Right forelimb (tissue), 1 donor: ENCODE measurements around the gene KCNAB3.

ENCODE experiments used
- DNase-seq: peaks from one replicate; pipeline ENCODE4 v3.0.0-alpha.2; 2018

KCNAB3 gene

DNA sequence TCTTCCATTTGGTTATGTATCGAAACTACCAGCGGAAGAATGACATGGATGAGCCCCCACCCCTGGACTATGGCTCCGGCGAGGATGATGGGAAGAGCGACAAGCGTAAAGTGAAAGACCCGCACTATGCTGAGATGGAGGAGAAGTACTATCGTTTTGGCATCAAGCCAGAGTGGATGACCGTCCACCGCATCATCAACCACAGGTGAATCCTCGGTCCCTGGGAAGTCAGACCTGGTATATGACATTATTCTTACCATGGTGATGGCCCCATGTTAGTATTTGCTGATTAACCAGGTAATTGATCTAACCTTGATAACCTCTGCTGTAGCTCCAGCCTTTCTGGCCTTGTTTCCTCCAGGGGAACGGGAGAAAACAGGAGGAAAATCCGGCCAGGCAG is 32.6 kb downstream of the KCNAB3 start:
- peak; percentile 25 for DNase-seq

DNA sequence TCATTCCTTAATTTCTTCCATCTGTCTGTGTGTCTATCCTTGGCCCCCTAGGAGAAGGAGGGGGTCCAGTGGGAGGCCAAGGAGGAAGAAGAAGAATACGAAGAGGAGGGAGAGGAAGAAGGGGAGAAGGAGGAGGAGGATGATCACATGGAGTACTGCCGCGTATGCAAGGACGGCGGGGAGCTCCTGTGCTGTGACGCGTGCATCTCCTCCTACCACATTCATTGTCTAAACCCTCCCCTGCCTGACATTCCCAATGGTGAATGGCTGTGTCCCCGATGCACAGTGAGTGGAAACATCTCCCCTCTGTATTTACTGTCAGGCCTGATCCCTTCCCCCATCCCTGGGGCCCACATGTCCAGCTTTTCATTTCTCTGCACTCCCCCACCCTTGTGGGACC is 34.8 kb downstream of the KCNAB3 start:
- no peak for DNase-seq

DNA sequence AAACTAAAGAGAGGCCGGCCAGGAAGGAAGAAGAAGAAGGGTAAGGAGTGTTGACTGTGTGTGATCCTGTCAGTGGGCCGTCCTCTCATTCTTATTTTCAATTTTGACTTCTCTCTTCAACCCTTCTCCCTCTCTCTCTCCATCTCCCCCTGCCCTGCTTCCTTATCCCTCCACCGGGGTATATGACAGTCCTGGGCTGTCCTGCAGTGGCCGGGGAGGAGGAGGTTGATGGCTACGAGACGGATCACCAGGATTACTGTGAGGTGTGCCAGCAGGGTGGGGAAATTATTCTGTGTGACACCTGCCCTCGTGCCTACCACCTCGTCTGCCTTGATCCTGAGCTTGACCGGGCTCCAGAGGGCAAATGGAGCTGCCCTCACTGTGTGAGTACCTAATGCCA is 35.4 kb downstream of the KCNAB3 start:
- DNase-seq = no peak

DNA sequence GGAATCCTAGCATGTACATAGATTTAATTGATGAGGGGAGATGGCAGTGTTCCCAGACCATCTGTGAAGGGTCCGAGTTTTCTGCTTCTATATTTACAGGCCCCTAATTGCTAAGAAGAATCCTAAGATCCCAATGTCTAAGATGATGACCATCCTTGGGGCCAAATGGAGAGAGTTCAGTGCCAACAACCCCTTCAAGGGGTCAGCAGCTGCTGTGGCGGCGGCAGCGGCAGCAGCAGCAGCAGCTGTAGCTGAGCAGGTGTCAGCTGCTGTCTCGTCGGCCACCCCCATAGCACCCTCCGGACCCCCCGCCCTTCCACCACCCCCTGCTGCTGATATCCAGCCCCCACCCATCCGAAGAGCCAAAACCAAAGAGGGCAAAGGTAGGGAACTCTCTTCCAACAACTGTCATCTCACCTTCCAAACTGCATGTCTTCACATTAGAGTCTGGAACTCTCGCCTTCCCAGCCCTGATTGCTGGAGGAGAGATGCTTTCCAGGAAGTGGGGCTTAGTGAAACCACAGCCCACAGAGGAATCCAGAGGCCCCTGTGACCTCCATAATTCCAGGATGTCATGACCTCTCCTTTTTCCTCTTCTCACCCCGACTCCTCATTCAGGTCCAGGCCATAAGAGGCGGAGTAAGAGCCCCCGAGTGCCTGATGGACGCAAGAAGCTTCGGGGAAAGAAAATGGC is 36.3 kb downstream of the KCNAB3 start:
- no peak for DNase-seq

DNA sequence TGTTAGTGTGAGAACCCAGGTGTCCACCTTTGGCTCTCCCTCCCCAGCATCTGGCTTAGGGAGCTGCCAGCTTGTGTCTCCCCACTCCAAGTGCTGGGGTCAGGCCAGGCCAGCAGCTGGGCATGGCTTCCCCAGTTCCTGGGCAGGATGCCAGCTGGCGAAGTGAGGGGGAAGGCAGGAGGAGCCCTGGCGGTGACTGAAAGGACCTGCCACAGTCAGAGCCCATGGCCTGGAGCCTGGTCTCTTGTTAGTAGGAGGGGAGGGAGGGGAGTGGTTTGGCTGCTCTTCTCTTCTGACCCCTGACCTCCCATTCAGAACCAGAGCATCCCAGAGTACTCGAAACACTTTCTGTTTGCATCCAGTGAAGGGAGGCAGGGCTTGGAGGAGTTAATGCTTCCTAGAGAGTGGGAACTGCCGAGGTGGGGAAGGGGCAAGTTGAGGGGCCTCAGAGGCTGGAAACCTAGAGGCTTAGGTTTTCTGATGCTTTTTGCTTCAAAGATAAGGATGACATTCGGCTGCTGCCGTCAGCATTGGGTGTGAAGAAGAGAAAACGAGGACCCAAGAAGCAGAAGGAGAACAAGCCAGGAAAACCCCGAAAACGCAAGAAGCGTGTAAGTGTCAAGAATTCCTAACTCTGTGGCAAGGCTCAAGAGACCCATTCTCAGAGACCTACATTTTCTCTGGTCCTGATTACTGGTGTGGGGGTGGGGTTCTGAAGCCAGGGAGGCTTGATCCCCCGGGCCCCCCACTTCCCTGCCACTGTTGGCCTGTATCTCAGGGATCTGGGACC is 40.3 kb downstream of the KCNAB3 start:
- DNase-seq = peak; percentile 94

DNA sequence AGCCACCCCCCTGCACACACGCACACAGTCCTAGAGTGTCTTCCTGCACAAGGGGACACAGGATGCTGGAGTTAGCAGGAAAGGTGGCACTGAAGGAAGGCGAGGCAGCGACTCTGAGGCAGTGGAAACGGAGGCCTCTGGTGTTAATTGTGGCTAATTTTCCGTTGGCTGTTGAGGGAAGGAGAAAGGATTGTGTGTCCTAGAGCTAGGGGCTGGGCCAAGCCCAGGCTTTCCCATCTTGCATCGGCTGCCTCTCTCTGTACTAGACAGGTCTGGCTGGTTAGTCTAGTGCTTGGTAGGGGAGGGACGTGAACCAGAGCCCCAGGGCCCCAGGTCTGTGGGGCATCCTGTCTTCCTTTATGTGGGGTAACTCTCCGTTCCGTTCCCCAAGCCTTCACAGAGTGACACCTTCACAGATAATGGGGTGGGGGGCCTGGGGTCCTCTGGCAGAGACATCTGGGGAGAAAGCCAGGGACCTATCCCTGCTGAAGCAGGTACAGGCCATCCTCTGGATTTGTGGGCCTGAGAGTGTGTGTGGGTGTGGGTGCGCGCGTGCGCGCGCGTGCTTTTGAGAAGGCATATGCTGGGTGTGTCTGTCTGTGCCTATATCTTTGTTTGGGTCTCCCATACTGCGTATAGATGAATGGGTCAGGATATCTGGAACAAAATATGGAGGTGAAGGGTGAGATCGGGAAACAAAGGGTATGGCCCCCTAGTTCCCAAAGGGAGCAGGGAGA is 41.3 kb downstream of the KCNAB3 start, which contains the start of gene CHD3:
TSS of gene CHD3 (plus strand) at position 606 of the 737 bp plus-strand sequence. CDS start 212 bp downstream, outside the sequence.
- DNase-seq = peak; percentile 46

DNA sequence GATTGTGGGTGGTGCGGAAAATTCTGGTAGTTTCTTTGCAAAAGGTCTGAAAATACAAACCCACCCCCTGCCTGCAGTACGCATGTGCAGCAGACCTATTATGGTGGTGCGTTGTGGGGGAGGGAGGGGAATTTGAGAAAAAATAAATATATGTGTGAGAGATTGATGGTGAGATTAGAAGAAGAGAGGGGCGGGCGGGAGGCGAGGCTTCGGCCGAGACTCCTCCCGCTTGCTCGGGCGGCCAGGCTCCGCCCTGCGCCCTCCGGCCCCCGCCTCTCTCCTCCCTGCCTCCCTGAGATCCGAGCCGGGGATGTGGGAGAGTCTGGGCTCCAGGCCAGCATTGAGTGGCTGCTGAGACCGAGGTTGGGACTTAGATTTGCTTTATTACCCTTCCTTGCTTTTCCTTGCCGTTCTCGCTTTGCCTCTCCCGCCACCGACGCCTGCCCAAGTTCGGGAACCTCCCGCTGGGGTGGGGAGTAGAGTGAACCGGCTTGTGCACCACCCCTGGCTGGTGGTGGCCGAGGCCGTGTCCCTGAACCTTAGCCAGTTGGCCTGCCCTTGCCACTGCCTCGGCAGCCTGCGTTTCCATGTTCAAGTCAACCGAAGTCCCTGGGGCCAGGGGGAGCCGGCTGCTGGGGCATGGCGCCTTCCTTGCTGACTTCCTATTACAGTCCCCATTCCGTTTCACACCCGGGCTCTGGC is 42.0 kb downstream of the KCNAB3 start:
- DNase-seq = peak; percentile 96

DNA sequence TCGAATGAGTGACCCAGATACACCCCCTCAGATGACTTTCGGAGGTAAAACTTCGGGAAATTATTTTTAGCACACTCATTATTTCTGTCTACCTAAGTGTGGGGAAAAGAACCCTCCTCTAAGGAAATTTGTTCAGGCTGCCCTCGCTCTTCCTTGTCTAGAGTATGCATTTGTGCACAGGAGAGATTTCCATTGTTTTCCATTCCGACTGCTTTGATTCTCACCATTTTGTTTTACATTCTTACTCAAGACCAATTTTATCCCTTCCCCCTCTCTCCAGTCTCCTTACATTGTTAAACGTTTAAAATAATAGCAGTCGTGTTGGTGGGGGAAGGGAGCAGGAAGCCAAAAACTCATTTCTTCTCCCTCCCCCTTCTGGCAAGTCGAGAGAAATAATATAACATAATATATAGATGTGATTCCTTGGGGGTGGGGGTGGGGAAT is 42.6 kb downstream of the KCNAB3 start:
- no peak for DNase-seq

DNA sequence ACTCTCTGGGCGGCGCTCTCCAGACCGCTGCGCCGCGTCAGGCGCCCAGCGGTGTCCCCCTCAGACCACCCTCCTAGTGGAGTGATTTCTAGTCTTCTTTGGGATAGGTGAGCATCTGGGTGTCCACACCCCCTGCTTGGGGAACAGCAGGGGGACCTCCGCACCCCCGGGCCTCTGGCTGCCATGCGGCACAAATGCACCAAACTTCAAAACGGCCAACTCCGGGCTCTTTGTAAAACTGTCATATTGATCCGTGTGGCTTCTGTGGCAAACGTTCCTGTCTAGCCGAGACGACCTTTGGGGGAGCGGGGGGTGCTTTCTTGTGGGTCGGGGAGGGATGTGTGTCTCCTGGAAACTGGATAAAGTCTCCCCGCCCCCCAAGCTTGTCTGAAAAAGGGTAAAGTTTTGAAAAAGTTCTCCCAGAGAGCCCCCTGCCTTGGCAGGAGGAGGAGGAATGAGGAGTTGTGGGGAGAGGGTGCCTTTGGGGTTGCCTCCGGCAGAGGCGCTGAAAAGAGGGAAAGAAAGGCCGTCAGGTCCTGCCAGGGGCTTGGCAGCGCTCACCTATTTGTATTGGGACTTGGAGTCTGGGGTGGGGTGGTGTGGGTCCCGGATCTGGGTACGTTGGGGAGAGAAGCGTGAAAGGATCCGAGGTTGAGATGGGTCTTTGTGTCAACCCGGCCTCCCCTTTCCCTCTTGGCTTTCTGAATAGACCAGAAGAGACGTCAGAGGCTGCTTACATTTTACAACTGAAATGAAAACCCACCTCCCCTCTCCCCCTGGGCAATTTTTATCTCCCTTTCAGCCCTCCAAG is 43.2 kb downstream of the KCNAB3 start:
- DNase-seq = peak; percentile 73

DNA sequence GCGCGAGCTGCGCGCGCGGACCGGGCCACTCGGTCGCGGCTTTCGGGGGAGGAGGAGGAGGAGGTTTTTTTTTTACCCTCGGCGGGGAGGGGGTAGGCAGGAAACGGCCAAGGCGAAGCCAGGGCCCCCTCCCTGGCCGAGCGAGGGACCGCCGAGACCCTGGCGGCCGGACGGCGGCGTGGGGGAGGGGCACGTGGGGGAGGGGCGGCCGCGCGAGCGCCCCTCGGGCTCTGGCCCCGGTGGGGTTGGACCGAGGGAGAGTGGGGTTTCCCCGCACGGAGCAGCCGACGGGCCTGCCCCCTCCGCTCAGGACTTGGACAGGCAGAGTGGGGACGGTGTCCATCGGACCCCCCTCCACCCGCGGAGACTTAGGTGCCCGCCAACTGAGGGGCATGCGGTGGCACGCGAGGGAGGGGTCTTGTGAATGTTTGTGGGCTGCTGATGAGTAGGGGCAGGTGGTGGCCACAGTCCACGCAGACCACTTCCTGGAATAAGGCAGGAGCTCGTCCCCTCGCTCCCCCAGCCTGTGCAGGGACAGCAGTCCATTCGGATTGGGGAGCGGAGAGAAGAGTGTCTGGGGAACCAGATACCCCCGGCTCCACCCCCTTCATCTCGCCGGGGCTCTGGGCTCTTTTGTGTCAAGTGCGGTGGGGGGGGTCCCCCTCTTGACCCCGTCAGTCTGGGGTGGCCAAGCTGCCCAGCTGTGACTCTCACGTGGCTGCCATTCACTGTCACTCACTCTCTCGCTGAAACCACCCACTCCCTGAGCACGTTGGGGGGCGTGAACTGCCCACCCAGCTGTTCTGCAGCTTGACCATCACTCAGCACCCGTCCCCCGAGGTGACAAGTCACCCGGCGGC is 44.1 kb downstream of the KCNAB3 start:
- peak; percentile 77 for DNase-seq

DNA sequence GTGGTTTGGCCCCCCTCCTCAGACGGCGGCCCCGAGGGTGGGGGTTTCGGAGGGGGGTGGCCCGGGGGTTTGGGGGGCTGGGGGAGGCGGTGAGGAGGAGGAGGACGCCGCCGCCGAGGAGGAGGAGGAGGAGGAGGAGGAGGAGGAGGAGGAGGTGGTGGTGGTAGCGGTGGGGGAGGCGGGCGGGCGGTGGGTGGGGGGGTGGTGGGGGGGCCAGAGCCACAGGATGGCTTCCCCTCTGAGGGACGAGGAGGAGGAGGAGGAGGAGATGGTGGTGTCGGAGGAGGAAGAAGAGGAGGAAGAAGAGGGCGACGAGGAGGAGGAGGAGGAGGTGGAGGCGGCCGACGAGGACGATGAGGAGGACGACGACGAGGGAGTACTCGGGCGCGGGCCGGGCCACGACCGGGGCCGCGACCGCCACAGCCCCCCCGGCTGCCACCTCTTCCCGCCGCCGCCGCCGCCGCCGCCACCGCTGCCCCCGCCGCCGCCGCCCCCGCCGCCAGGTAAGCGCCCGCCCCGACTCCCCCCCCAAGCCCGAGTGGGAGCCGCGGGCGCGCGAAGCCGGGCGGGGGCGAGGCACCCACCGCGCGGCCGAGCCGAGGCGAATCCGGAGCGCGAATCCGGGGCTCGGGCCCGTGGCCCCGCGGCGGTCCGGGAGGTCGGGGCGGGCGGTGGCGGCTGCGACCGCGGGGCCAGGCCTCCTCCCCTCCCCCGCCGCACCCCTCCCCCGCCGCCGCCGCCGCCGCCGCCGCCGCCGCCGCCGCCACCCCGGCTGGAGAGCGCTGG is 44.9 kb downstream of the KCNAB3 start:
- peak; percentile 57 for DNase-seq

DNA sequence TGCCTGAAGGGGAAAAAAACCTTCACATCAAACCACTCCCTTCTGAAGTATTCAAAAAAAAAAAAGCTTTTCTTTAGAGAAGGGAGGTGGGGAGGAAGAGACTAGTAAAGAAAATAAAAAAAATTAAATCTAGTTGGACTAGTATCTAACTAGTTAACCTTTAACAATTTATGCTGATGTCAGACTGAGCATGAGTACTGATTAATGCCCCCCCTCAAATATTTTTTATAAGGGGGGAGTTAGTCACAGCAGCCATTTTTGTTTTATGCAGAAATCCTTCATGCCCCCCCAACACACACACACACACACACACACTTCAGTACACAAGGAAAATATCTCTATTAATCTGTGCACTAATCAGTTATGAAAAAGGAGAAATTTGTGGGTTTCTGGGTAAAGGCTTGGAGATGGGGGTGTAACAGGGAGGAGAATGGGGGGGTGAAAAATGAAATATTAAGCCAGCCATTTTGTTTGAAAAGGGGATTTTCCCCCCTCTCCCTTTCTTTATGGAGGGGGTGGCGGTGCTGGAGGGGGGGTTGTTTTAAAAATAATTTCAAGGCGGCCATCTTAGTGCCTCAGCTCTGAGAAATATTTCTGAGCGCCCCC is 45.8 kb downstream of the KCNAB3 start:
- no peak for DNase-seq

DNA sequence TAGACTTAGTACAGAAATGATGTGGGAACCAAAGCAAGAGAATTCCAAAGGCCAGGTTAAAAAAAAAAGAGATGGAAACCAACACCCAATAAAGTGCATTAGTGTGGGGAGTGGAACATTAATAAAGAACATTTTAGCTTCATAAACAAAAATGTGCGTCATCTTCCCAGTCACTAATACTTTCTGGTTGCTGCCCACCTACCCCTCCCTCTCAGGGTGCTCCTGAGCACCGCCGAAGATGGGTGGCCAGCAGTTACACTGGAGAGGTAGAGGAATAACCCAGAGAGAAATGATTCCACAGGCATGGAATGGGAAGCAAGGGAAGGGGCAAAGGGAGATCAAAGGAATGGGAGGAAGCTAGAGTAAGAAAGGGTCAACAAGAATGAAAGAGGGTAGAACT is 47.0 kb downstream of the KCNAB3 start:
- DNase-seq = no peak

DNA sequence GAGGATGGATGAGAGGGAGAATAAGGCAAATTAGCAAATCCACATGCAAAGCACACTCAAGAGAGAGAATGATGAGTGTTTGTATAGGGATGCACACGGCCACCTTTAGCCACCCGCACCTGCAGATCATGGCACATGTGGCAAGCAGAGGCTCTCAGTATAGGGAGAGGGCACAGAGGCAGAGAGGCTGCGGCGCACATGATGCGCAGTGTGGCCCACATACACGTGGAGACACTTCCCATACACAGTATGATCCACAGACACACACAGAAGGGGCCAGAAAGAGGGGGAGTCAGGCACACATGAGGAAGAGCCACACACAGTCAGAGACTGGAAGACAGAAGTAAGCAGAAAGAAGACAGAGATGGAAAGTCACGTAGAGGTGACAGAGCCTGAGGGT is 47.6 kb downstream of the KCNAB3 start:
- no peak for DNase-seq

DNA sequence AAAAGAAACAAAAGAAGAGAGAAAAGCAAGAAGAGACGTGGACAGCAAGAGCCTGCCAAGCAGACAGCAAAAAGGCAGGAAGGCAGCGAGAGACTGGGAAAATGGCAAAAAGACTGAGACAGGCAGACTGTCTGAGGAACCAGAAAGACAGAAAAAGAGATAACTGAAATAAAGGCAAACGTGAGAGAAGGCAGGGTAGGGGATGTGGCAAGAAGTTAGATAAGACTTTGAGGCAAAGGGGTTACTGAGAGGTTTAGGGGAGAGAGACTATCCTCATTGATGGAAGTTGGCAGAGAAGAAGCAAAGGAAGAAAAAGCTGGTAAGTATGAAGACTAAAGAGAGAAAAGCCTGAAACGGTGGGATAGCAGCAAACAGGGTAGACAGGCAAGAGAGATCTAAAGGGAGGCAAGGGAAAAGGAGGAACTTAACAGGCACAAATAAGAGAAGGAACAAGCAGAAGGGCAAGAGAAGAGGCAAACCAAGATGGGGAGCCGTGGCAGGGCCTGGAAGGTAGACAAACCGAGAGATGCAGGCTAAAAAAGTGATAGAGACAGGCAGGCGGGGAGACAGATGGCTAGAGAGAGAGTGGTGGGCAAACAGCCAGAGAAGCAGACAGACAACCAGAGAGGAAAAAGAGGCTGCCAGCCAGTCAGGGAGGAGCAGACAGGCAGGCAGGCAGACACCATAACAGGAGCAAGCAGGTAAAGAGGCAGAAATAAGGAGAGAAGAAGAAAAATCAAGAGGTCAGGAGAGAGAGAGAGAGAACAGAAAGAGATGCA is 48.2 kb downstream of the KCNAB3 start:
- DNase-seq = no peak

DNA sequence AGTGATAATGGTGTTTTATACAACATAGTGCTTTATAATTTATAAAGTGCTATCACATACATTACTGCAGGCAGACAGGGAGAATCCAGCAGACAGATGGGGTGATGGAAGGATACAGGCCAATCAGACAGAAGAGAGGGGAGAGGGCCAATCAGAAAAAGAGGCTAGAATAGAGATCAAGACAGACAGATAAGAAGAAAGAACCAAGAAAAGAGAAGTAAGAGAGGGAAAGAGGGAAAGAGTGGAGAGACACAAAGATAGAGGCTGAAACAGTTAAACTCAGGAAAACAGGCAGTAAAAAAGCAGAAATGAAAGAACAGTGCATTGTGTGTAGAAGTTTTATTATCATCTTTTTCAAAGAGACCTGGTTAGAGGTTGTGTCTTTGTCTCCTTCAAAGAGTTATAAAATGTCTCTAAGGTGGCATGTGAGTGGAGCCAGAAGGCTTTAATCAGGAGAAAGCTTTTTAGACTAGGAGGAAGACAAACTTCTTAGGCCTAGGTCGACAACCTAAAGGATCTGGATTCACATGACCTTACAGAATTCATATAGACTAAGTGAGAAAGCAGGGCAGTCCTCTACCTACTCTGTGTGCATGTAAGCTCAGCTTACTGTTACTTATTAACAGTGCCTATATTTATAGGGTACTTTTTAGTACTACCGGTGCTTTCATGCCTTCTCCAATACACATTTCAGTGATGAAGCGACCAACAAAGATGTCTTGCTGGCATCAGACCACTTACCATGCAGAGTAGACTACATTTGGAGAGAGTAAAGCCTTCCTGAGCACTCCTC is 49.4 kb downstream of the KCNAB3 start:
- no peak for DNase-seq

DNA sequence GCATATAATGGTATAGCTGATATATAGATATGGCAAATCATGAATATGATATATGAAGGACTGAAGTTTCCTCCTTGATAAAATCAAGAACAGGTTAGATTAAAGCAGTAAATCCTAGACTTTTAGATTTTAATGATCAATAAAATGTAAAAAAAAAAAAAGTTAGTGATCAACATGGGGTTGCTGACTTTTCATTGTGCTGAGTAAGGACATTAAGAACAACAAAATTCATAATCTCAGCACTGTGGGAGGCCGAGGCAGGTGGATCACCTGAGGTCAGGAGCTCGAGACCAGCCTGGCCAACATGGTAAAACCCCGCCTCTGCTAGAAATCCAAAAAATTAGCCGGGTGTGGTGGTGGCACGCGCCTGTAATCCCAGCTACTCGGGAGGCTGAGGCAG is 51.4 kb downstream of the KCNAB3 start:
- DNase-seq = no peak

DNA sequence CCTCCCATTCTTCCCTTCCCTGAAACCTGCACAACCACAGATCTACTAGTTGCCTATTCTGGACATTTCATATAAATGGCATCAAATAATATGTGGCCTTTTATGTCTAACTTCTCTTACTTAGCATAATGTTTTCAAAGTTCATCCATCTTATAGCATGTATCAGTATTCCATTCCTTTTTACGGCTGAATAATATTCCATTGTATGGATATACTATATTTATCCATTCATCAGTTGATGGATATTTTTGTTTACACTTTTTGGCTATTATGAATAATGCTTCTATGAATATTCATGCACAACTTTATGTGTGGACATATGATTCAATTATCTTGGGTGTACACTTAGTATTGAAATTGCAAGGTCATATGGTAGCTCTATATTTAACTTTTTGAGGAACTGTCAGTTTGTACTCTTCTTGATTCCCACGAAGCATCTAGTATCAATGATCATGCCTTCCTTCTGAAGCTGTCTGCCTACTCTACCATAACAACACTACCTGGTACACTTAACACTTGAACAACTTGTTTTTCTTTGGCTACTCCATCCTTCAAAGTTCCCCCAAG is 53.8 kb downstream of the KCNAB3 start:
- no peak for DNase-seq
